HG02610 (cell line): ENCODE measurements around the gene PPM1F.

ENCODE experiments used
- ATAC-seq: cut with Tn5 transposase; IDR thresholded peaks from one replicate; pipeline ENCODE4 v1.9.1; 2021; ENCODE audit warnings: mild to moderate bottlenecking, moderate library complexity; ENCODE audit not compliant: unreplicated experiment

Gene PPM1F, protein sequence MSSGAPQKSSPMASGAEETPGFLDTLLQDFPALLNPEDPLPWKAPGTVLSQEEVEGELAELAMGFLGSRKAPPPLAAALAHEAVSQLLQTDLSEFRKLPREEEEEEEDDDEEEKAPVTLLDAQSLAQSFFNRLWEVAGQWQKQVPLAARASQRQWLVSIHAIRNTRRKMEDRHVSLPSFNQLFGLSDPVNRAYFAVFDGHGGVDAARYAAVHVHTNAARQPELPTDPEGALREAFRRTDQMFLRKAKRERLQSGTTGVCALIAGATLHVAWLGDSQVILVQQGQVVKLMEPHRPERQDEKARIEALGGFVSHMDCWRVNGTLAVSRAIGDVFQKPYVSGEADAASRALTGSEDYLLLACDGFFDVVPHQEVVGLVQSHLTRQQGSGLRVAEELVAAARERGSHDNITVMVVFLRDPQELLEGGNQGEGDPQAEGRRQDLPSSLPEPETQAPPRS

DNA sequence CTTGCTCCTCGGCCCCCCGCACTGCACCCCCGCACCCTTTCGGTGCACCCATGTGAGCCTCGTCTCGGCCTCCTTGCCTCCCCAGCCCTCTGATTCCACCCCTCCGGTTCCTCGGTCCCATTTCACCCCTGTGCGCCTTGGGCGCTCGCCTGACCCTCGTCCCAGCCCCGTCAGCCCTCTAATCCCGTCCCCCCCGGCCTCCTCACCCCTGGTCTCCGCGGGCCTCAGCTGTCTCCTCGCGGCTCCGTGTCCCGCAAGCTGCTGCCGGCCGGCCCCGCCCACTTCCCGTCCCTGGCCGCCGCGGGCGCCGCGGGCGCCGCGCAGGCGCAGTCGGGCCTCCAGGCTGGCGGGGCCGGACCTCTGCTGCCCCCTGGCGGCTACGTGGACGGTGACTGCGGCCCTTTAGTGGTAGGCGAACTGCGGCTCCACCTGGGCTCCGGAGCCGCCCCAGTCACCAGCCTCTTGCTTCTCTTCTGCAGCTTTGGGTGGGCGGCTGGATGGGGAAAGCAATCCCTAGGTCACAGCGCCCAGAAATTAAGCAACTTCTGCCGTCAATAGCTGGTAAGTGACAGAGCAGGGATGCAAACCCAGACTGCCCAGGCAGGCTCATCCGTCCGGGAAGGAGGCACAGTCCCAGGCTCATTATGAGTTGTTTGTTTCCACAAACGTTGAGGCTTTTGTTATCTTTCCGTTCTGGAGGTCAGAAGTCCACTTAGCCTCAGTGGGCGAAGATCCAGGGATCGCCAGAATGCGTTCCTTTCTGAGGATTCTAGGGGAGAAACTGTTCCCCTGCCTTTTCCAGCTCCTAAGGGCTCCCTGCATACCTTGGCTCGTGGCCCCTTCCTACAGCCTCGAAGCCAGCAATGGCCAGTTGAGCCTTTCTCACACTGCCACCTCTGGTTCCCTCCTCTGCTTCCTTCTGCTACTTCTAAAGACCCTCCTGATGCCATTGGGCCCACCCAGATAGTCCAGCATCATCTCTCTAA, at the start of gene PPM1F:
PPM1F (minus strand) TSS at position 263 of the 986 bp plus-strand sequence. CDS start 6,800 bp downstream, outside the sequence.
- peak; percentile 64 for ATAC-seq

DNA sequence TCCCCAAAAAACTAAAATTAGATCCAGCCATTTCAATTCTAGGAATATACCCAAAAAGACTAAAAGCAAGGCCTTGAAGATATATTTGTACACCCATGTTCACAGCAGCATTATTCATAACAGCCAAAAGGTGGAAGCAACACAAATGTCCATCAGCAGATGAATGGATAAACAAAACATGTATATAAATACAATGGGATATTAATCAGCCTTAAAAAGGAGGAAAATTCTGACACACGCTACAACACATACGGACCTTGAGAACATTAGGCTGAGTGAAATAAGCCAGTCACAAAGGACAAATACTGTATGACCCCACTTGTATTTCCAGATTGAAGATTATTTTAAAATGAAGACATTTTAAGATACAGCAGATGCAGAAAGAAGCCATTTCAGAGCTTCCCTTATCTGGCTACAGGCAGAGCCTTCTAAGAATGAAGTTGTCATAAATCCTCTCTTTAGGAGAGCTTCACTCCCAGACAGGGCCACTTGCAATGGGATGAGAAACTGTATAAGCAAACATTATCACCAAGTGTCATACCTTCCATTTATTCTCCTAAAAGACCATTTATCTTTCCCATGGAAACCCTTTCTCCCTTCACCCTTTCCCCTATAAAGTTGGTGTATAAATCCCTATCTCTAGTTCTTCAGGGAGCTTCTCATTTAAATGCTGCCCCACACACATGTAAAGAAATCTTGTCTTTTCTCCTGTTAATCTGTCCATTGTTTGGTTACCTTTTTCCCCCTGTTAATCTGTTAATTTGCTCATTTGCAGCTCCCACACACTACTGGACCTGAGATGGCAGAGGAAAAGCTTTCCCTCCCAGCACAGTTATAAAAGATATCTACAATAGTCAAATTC, 49.2 kb upstream of the PPM1F start:
- no peak for ATAC-seq

DNA sequence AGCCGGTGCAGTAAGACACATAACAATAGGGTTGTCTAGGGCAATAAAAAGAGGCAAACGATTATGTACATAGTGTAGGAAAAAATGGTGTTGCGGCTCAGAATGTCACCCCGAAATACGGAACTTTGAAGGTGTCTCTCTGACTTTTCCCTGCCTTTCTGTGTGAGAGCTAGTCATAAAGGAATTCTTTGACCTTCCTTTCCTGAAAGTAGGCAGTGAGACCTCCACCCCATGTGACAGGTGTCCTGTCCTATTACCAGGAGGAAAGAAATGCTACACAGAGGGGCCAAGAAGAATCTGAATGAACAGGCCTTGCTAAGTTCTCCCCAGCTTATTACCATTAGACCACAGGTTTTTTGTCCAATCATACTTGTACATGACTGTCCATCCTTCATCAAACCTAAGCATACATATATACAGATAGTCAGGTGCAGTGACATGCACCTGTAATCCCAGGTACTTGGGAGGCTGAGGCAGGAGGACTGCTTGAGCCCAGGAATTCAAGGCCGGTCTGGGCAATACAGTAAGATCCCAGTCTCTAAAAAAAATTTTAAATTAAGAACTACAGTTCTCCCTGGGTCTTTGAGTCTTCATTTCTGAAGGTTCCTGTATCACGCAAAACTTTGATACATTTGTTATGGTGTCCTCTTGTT, 46.1 kb upstream of the PPM1F start:
- ATAC-seq: no peak

DNA sequence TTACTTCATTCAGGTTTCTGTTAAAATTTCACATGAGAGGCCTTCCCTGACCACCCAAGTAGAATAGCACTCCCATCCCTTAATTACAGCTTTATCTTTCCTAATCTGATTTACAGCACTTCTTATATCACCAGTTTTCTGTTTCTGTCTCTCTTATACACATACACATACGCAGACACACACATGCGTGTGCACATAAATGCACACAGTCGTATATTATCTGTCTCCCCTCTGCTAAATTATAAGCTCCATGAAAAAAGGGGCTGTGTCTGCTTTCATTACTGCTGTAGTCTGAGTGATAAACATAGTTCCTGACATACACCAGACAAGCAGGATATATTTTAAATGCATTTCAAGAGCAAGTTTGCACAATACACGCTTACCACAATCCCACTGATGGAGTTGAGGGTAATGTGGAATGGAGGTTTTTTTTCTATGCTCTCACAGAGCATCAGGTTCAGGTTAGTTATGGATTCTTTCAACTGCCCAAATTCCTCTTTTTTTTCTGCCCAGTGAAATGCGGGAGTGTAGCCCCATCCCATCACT, 43.6 kb upstream of the PPM1F start:
- ATAC-seq: no peak

DNA sequence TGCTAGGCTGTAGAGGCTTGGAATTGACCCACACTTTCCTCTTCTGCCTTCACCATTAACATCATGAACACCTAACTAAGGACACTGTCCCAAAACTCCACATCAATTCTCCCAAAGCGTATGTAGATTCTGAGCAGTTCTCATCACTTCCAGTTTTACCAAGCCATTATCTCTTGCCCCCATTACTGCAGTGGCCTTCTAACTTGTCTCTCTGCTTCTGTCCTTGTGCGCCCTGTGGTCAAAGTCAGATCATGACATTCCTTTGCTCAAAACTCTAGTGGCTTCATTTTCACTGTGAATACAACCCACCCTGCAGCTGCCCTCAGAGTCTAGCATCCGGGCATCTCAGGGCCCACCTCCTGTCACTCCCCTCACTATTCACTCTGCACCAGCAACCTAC, 43.0 kb upstream of the PPM1F start:
- no peak for ATAC-seq

DNA sequence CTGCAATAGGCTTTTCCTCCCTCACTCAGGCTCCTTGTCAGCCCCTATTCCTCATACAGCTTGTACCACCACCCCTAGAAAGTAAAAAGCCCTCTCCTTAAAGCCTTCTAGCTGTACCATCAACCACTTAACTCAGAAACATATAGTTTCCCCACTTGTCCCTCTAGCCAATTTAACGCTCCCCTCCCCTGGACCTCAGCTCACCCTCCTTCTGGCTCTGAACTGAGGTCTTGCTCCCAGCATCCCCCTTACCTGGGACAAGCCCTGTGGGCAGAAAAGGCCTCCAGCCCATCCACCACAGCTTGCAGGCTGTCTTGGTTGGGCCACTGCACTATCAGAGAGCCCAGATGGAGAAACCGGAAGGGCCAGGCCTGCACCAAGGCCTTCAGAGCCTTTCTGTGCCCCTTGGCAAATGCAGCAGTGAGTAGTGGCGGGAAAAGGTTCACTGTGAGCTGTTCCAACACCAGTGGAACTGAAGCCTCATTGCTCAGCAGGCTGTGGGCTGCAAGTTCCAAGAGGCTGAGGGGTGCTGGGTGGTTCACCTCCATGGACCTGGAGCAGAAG, 42.3 kb upstream of the PPM1F start:
- no peak for ATAC-seq

DNA sequence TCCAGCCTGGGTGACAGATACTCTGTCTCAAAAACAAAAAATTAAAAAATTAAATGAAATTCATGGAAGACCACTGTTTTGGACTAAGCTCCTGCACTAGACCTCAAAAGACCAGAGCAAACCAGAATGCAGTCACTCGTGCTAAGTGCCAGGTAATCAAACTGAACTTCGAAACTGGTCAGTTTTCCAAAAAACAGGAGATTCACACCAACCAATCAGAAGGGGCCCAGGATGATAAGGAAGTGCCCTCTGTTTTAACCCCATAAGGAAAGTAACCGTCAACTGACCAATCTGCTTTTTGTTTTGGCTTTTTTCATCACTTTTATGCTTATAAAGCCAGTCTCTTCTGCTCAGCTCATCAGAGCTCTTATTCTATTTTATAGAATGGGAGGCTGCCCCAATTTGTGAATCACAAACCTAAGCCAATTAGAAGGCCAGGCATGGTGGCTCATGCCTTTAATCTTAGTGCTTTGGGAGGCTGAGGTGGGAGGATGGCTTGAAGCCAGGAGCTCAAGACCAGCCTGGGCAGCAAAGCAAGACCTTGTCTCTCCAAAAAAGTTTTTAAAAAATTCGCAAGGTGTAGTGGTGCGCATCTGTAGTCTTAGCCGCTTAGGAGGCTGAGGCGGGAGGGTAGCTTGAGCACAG, 40.1 kb upstream of the PPM1F start:
- ATAC-seq: no peak

DNA sequence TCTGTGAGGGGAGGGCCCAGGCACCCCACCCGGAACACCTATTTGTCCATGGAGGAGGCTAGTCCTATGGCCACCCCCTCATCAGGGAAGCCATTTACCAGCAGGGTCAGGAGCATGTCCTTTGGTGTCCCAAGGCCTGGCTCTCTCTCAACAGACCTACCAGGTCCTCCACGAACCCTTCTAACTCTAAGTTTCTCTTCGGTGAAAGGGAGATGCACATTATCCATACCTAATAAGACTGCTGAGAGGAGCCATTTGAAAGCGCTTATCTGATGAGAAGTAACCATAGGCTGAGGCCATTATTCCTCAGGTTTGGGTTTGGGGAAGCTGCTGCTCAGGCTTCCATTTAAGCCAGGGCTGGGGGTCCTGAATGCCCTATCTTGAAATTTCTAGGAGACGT, 39.1 kb upstream of the PPM1F start:
- ATAC-seq: no peak

DNA sequence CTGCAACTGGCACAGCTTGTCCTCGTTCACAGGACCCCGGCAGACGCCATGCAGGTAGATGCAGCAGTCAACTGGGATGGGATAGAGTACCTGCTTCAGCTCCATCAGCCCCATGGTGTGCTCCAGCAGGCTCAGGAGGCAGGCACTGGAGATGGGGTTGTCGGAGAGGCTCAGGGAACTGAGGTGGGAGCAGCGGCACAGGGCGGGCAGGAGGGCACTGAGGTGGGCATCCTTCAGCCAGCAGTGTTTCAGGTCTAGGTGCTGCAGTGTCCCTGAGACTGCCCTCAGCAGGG, 38.6 kb upstream of the PPM1F start:
- ATAC-seq: no peak

DNA sequence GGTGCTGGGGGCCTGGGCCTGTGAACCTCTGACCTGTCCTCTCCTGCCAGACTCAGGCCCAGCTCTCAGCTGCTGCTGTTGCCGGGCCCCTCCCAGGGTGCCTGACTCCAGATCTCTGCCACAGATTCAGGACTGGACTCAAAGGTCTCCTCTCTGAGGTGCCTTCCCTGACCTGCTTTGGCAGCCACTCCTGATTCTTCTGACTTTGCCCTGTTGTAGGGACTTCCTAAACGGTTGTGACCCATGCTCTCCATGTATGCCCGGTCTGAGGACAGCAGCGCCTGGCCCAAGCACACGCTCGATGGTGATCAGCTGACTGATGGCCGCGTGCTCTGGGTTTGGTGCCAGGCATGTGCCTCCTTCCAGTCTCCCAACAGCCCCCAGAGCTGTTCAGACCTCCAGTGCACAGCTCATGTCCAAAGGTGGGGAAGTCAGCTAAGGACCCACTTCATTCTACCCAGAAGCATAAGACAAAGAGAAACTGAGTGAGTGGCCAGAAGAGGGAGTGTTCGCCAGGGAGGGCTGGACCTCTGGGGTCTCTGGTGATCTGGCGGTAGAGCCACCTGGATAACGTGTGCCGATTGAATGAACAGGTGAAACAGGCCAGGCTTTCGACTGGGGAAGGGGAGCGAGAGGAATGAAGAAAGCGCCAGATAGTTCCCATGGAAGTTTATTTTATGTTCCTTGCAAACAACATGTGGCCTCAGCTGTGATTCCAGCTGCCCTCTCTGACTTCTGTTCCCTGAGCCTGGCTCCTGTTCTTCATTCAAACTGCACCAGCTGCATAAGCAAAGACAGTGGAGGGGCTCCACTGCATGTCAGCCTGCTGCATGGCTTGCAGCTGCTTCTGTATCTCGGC, 38.0 kb upstream of the PPM1F start:
- ATAC-seq: no peak

DNA sequence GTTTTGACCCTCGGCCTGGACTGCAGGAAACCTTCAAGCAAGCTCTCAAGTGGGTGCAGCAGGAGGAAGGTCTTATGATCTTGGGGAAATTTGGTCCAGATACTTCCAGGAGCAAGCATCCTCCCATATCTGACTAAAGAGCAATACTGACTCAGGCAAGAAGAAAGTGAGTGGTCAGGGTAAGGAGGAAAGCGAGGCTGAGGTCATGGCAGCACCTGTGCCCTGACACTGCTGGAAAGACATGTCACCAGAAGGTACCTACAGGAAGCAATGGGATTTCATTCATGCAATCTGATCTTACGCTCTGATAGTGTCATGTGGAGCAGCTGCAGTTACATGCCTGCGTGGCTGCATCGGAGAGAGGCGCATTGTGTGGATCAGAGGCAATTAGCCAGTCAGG, 36.4 kb upstream of the PPM1F start:
- ATAC-seq: no peak

DNA sequence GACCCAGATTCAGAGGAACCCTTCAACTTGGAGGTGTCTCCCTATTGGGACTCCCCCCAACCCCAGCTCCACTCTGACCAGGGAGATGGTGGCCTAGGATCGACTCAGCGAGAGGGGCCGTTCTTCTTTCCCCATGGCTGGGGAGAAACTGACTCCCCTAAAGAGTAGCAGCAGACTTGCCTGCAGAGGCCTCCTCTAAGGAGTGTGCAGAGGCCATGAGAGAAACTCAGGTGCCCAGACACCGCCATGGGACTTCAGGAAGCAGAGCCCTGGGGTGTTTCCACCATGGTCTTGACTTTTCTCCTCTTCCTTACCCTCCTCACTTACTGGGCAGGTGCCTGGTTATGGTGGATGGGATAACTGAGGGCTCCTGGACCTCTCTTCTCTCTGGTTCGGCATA, 32.6 kb upstream of the PPM1F start:
- ATAC-seq: no peak

DNA sequence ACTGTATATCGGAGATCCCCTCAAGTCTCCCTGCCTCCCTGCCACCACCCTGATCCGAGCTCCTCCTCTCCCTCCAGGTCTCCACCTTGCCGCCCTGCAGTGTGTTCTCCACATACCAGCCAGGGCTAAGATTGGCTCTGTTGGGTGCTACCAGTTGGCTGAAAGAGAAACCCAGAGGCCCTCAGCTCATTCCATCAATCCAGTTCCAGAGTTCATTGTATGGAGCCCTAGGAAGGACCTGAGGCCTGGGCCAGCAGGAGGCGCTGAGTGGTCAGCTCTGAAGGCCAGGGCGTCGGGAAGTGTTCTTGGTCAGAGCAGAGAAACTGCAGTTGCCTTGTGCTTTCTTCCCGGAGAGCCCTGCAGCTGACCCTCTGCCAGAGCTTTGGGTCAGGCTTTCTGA, 32.1 kb upstream of the PPM1F start:
- no peak for ATAC-seq

DNA sequence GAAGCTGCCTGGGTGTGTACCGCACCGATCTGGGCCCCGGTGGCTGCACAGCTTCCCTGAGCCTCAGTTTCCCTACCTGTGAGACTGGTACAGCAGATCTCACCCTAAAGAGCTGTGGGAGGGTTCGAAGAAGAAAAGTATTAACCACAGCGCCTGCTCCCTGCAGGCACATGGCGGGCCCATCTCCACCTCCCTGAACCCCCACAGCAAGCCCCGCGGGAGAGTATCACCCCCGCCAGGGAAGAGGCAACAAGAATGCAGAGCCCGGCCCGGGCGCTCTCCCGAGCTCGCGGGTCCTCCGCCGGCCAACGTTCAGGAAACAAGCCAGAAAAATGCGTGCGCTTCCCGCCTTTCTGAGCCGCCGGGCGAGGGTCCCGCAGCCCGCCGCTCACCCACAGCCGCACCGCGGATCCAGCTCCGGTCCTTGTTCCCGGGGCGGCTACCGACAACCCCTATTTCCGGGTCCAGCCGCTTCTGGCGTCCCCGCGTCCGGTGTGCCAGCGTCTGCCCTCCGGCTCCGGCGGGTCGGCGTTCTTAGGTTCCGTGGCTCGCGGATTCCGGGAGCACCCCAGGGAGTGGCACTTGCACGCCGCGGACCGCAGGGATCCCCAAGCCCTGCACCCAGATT, 29.8 kb upstream of the PPM1F start, which contains the start of gene TOP3B:
TOP3B (minus strand) TSS at position 450 of the 628 bp plus-strand sequence. CDS start 7,078 bp downstream, outside the sequence.
- ATAC-seq: no peak

DNA sequence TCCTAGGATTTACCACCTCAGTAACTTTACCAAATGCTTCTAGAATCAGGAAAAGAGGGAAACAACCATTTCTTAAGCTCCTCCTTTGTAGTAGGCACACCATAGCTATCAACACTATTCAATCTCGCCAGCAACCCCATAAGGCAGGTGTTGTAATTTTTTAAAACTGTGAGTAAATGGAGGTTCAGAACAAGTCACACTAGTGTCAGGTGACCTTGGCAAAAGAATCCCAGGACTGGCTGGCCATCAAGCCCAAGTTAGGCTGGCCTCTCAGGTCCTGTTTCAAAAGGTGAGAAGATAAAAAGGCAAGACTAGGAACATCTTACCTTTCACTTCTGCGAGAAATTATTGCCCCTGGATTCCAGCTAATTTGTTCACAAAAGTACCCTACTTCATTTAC, 29.2 kb upstream of the PPM1F start:
- ATAC-seq: no peak

DNA sequence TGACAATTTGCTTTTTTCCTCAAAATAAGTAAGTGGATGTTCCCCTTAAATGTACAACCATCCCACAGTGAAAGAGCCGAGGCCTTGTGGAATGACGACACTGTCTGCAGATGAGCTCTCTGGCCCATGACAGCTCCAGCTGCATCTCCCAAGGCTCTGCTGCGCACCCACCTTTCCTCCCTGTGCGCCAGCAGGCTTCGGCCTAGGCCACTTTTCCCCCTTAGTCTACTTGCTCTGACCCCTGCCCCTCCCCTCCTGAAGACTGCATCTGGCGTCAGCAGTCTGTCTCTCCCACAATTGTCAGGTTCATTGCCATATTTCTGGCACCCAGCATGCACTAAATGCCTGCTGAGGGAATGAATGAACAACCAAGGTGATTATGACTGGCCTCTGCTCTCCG, 27.9 kb upstream of the PPM1F start:
- no peak for ATAC-seq

DNA sequence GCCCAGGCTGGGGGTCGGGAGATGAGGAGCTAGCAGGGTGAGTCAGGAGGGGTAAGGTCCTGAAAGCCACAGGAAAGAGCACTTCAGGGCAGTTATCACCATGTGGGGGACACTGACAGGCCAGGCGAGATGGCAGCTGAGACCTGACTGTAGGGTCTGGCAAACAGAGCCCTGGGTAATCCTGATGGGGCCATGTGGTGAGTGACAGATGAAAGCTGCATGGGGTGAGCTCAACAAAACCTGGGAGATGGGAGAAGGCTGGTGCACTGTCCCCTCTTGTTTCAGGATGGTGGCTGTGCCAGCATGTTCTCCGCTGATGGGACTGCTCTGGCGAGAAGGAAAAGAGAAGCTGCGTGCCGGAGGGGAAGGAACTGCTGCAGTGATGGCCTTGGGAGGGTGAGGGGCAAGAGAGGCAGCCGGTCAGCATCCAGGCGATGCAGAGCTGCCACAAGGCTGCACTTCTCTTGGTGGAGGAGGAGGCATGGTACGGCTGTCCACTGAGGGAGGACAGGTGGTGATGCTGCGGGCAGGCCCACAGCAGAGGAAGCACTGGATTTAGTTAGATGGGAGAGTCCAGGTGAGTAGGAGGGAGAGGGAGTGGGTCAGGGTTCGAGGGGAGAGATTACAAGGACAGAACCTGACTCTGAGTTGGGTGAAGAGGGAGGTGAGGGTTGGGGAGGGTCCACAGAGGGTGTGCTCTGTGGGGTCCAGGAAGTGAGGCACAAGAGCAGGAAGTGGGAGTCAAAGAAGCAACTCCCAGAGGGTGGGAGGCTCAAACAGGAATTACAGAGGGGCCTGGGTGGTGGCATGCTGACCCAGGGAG, 26.1 kb upstream of the PPM1F start:
- no peak for ATAC-seq
